RWPE1 (cell line): Measurements from ENCODE around the gene COX6A1.

ENCODE experiments used
- CTCF ChIA-PET: fragments of 350-600 bp; sonication (Branson Sonifier 250); formaldehyde crosslinking; extraction: SDS; loops from one replicate; lab custom pipeline; 2021; lab: Yijun Ruan, JAX
- POLR2A ChIA-PET: fragments of 400-600 bp; formaldehyde crosslinking; extraction: SDS; loops from one replicate; lab custom pipeline; 2020; ENCODE audit warnings: antibody characterized with exemption; ENCODE audit not compliant: low non-redundant PET; lab: Yijun Ruan, JAX
- DNase-seq: peaks from one replicate; pipeline ENCODE4 v3.0.0; 2012; ENCODE audit warnings: low spot score
- H3K27ac ChIP-seq: fragments of 450-650 bp; 2 replicates; pipeline ENCODE4 v1.5.1; 2017
- CTCF ChIP-seq: fragments of 450-650 bp; conservative IDR thresholded peaks from 2 replicates; pipeline ENCODE4 v1.5.1; 2017; ENCODE audit warnings: low read depth, mild to moderate bottlenecking

Gene COX6A1

GRCh38 chr12:120463712-120464111 is 25.8 kb downstream of the COX6A1 start:
- ChIA-PET CTCF (no interaction called here), POLR2A (no interaction called here)
- TF ChIP-seq CTCF: no peak
- no peak overlapping the region for H3K27ac ChIP-seq
- no peak for DNase-seq

GRCh38 chr12:120465756-120466155 is 27.8 kb downstream of the COX6A1 start:
- POLR2A ChIA-PET: no interaction called here
- H3K27ac ChIP-seq: no peak overlapping the region
- no peak for DNase-seq
- TF ChIP-seq CTCF: no peak
- CTCF ChIA-PET: interaction anchor here (0.6 kb wide), 1 partner anchor 36 kb away, joined by 4 read pairs; no protein-coding TSS in a partner anchor

- ChIA-PET POLR2A (interaction anchor here (0.5 kb wide), 1 partner anchor 27 kb away, joined by 3 read pairs; no protein-coding TSS in a partner anchor), CTCF (interaction anchor here (0.6 to 1.3 kb wide), 5 partner anchors 9 to 161 kb away, joined by 3 read pairs; partner anchors contain the start of gene DYNLL1)
- no peak overlapping the region; the same call in 1 of the 2 replicates for H3K27ac ChIP-seq
- DNase-seq: no peak
- peak; percentile 48 for TF ChIP-seq CTCF
Observed at GRCh38 chr12:120466560-120467315, 28.8 kb downstream of the COX6A1 start.

- no peak for TF ChIP-seq CTCF
- H3K27ac ChIP-seq: no peak overlapping the region; the same call in 1 of the 2 replicates
- ChIA-PET POLR2A (interaction anchor here (0.5 kb wide), 2 partner anchors 26 to 29 kb away, joined by 3 read pairs; no protein-coding TSS in a partner anchor), CTCF (interaction anchor here (0.6 to 1.3 kb wide), 4 partner anchors 10 to 143 kb away, joined by 3 read pairs; partner anchors contain the start of gene DYNLL1)
- no peak for DNase-seq
Observed at GRCh38 chr12:120467439-120467838, 29.5 kb downstream of the COX6A1 start.

- ChIA-PET CTCF (interaction anchor here (0.6 to 1.0 kb wide), 6 partner anchors 21 to 294 kb away, joined by 3 to 4 read pairs (median 4); no protein-coding TSS in a partner anchor), POLR2A (interaction anchor here (0.5 to 0.6 kb wide), 2 partner anchors 11 to 28 kb away, joined by 3 read pairs; no protein-coding TSS in a partner anchor)
- no peak for TF ChIP-seq CTCF
- peak overlapping the region; percentile 87 for H3K27ac ChIP-seq
- DNase-seq: peak; percentile 36
Observed at GRCh38 chr12:120468325-120468820, 30.5 kb downstream of the COX6A1 start.

GRCh38 chr12:120468821-120469449 is 31.0 kb downstream of the COX6A1 start:
- ChIA-PET CTCF (interaction anchor here (0.5 to 1.6 kb wide), 8 partner anchors 17 to 294 kb away, joined by 3 to 4 read pairs (median 4); no protein-coding TSS in a partner anchor), POLR2A (interaction anchor here (0.6 kb wide), 1 partner anchor 10 kb away, joined by 3 read pairs; no protein-coding TSS in a partner anchor)
- peak; percentile 21 for DNase-seq

More at GRCh38 chr12:120468821-120469449, 31.0 kb downstream of the COX6A1 start:
- peak overlapping the region; percentile 87 for H3K27ac ChIP-seq
- TF ChIP-seq CTCF: no peak
